LoVo (cell line): ENCODE measurements around the gene GUCA2A.

Experiments
- DNase-seq: peaks from one replicate; pipeline ENCODE4 v3.0.0-alpha.2; 2016; ENCODE audit warnings: low spot score

The GUCA2A gene

DNA sequence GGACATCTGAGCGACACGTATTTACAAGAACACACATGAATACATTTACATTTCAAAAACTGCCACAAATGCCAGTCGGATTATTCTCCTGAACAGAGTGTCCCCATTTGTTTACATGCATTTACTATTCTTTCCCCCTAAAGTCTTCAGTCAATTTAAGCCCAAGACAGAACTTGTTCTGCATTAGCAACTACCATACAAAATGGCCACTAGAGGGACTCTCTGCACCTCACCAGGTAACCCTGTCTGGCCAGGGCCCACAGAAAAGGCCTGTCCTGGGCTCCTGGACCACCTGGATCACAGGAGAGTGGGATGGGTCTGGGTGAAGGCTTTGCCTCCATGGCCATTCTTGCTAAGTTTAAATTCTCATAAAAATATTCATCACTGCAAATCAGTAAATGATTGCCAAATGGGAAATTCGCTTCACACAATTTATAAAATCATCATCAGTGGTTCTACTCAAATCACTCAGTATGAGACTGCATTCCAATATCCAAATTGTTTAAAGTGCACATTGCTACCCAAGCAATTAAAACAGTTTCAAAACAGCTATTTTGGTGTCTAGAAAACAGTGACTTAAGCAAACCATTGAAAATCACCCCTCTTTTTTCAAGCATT is 12.5 kb upstream of the GUCA2A start:
- peak; percentile 34 for DNase-seq

DNA sequence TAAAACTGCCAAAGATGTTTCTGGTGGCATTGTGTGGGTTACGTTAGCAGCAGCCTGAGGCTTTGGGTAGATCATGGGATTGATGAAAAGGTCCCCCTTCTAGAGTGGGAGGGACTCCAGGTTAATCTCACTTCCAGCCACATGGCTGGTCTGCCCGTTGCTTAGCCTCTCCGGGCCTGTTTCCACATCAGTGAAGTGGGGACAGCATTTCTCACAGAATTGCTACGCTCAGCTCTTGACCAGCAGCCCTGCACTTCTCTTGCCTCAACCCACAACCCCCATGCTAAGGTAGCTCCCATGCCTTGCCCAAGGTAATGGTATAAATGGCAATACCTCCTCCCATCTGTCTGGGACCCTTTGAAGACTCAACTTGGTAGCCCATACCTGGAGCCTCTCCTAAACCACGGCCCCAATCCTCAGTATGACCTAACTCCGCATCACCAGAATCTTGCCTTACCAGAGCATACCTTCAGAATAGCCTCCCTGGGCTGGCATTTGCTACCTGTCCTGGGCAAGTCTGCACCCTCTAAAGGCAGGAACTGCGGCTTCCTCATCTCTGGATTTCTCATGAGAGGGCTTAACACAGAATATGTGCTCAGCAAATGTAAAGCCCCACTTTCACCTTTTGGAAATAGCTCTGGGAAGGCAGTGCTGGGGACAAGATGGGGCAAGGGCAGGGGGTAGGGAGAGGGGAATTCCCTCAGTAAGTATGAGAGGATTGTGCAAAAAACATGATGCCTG is 10.9 kb upstream of the GUCA2A start:
- DNase-seq: no peak

DNA sequence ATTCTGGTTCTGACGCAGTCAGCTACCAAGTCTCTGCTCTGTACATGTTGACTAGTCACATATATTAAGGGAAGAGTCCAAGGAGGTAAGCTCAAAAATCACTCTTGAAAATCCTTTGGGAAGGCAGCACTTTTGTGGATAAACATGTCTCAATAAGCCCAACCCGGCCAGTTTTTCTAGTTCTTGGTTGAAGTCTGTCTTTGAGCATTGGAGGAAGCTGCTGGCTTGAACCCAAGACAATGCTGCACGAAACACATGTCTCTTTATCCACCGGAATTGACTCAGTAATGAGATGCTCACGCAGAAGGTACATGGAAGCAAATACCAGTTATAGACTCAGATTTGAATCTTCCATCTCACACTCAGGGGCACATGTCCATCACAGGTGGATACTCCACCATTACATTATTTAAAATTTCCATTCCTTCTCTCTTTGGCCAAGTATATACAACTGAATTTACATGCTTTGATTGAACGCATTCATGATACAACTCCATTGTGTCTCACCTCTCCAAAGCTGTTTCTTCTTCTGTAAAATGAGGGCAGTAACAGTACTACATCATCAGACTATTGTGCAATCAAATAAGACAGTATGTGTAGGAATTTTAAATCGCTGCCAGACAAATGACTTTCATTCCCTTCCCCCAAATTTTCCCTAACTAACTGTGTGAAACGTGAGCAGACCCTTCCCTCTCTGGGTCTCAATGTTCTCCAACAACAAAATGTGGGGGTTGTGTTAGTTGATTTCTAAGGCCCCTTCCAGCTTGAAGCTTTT is 9.6 kb upstream of the GUCA2A start:
- no peak for DNase-seq

DNA sequence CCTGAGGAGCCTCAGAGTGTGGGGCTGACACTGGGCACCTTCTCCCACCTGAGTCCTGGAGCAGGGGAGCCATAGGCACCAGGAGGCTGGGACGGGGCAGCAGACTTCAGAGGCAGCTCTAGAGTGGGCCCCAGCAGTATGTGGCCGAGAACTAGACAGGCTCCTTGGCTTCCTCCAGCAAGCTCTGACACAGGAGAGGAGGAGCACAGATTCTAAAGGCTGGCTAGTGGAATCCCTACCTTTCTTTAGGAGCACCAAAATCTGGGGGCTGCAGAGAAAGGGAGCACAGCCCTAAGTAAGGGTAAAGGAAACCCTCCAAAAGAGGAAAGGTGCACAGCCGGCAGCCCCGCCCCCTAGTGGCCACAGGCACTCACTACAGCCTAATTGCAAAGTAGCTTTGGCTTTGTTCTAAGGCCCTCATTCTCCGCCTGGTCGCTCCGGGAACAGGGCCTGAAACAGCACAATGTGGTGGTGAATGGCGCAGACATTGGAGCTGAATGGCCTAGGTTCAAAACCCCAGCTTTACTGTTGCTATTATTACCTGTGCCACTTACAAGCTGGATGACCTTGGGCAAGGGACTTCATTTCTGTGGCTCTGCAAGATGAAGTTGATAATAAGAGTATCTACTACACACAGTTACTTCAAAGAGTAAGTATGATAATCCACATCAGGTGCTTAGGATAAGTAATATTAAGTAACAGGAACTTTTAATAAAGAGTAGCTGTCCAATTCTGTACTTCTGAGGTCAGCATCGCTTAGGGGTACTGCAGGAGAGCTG is 8.8 kb upstream of the GUCA2A start:
- DNase-seq: peak; percentile 59

DNA sequence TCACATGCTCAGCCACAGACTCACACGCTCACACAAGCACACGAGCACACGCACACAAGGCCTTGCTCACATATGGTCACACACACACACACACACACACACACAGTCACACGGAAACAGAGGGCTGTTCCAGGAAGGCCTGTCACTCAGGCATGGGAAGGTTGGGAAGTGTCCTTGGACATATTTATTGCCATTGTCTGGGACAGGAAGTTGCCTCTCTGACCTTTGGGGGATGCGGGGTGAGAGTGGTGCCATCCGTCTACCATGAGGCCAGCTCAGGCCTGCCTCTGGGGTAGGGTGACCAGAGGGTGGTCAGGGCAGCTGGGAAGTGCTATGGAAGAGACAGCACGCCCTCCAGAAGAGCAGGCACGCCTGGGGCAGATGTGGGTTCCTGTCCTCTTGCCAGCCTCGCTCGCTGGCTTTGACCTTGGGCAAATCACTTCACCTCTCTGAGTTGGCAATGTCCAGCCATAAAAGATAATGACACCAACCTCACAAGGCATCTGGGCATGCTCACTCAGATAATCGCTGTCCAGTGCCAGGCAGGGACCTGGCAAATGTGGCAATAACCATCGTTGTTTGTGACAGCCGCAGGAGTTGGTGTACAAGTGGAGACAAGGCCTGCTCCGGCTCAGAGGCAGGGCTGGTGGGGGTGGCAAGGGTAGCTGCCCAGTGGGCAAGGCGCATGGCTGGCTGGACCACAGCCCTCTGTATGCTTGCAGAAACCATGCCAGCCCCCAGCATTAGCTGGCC is 8.0 kb upstream of the GUCA2A start:
- DNase-seq: no peak

DNA sequence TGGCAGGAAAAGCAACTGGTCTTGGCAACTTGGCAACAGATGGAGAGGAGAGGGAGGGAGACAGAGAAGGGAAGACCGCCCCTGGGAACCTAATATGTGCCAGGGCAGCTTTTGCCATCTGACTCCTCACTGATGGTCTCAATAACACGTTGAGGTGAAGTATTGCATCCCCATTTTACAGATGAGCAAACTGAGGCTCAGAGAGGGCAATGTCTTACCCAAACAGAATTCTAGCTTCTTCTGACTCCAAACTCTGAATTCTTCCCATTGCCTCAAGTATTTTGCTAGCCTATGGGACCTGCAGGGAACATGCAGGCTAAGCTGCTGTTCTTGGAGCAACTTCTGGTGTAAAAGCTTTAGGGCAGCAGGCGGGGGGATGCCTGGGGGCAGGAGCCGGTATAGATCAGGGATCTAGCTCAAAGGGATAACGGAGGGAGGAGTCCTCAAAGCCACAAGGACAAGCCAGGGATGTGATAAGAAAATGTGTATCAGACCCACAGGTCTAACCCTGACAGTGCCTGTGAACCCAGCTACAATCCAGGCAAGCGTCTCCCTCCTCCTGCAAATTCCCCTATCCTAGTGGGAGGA is 7.2 kb upstream of the GUCA2A start:
- no peak for DNase-seq

DNA sequence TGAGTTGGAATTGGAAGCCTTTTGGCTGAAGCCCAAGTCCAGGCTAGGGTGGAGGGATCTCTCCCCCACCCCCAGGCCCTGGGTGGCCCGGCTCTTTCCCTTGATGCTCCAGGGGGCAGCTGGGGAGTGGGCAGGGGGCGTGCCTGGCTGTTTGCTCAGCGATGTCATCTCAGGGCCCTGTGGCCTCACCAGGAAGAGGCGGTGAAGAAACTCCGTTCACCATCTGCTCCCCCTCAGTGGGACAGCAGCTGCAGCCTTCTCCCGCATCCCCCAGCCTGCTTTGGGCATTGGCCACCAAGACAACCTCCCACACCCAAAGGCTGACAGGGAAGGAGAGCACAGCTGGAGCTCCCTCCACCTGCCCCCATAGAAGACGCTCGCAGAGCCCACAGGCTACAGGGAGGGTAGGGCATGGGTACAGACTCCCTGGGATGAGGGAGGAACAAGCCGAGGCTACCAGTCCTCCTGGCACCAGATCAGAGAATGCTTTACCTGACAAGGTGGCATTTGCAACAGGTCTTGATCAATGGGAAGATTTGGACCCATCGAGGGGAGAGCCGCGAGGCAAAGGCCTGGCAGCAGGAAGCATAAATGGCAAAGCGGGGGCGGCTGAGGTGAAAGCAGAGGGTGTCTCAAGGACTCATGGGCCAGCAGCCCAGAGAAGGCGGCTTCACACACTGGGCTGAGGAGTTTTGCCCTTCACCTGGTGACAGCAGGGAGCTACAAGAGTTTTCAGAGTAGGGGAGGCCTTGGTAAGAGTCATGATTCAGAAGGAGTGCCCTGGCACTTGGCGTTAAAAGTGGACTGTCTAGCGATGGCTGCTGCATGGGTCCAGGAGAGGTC is 6.5 kb upstream of the GUCA2A start:
- no peak for DNase-seq

DNA sequence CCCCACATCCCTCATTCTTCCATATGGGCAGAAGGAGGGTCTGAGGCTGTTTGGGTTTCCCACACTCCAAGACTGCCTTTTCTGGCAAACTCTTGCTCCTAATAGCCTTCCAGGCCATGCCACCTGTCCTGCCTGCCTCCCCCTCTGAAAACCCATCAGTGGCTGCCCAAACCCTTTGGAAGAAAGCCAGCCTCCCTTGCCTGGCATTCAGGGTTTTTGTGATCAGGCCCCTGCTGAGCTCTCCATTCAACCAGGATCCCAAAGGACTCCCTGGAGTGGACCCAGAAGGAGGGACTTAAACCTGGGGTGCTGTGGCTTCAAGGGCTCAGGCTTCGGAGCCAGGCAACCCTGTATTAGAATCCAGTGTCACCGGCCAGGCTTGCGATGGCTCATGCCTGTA is 4.2 kb upstream of the GUCA2A start:
- no peak for DNase-seq

DNA sequence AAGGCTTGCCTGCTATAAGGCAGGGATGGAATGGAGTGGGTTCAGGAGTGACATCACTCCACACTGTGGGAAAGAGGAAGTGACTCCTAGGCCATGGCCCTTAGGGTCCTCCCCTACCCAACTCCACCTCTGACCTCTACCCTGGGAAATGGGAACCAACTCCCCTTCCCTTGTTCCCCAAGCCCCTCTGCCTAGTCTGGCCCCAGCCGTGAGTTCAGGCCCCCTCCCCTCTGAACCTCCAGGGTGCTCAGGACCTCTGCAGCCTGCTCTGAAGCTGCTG is 3.8 kb upstream of the GUCA2A start:
- no peak for DNase-seq

DNA sequence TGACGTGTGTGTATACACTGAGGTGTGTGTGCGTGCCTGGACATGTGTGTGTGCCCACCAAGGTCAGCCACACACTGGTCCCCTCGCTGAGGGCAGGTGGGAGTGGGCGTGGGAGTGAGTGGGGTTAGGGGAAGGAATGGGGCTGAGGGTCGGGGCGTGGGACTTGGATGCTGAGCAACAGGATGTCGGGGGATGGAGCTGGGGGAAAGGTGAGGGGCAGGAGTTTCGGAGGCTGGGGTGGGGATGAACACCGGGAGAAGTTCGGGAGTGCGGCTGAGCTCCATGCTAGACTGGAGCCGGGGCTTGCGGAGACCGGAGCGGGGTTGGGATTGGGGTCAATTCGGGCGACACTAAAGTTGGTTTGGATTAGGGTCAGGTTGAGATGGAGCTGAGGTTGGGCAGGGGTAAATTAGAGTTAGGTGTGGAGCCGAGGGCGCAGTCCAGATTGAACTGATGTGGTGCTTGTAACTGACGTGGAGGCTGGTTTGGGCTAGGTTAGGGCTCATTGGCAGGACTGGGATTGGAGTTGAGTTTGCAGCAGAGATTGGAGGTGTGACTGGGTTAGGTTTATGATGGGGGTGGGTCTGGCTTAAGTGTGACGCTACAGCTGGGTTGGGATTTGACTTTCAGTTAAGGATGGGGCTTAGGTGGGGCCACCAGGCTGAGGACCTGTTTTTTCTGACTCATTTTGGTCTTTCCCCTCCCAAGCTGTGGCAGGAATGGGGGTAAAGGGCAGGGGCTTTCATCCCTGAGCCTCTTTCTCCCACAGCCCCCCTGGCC is 3.3 kb upstream of the GUCA2A start:
- peak; percentile 57 for DNase-seq

DNA sequence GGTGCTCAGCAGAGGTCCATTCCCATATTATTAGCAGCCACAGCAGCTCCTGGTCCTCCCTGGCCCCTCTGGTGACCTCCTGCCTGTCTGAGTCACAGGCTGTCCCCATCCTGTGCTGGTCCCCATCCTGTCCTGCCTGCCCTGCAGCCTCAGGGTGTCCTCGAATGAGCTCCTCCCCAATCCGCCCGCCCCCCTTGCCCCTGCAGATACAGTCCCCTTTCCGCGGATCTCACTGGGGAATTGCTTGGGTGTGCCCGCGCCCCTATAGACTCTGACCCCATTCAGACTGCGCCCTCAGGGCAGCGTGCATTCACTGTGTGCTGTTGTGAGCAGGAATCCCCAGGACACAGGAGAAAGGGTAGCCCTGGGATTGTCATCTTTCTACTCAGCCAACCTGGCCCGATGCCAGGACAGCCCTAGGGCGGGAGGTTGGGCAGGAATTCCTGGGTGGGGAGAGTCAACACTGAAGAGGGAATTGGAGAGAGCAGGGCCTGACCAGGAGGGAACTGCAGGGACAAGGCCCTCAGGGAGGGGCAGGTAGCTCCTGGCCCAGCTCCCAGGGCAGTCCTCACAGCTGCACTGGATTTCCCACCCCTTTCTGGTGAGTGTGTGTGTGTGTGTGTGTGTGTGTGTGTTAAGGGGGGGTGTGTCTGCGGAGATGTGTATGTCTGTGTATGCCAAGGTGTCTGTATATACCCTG is 1.1 kb upstream of the GUCA2A start:
- DNase-seq: peak; percentile 95

DNA sequence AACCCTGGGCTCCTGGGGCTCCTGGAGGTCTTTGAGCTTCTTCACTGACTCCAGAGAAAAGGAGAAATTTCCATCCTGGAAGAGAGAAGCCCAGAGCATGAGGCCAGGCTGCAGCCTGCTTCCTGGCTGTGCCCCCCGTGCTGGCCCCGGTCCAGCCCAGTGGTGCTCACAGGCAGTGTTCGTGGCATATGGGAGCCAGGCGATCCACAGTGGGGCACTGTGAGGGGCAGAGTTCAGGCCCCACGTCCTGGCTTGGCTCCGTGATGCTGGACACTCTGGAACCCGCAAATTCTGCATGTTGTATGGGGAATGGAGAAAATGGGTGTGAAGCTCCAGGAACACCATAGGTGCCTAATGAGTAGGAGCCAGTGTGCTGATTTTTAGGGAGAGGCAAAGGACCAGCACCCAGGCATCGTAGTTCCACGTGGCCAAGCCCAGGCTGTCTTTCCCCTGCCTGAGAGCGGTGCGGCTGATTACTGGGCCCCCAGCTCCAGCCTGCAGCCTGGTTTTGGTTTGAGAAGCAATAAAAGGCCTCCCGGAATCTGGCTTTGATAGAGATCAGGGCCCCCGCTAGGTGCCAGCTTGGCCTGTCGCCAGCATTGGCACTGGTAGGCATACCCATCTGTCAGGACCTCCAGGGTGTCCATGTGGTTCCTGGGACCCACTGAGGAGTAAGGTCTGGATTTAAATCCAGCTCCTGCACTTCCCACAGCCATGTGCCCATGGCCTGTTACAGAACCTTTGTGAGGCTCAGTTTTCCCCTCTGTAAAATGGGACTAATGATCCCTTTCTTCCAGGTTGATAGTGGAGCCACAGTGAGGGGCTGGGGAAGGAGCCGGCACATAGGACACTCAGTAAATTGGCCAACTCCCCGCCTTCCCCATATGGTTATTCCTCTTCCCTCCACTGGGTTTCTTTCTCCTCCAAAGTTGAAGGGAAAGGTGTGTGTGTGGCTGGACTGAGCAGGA is 725 bp downstream of the GUCA2A start:
- DNase-seq: no peak

DNA sequence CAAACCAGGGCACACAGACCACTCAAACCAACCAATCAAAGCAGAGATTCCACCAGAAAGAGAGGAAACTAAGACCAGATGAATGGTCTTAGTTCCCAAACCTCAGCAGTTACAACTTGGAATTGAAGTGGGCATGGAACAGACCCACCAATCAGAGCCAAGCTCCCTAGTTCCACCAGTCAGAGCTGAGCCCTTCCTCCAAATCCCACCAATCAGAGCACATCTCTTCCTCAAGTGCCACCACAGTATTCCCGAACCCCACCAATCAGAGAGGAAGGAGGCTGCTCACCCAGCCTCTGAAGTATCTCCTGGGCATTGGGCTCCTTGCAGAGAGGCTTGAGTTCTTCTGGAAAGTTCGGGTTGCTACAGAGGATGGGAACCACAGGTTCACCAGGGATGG is 1.4 kb downstream of the GUCA2A start:
- DNase-seq: no peak

DNA sequence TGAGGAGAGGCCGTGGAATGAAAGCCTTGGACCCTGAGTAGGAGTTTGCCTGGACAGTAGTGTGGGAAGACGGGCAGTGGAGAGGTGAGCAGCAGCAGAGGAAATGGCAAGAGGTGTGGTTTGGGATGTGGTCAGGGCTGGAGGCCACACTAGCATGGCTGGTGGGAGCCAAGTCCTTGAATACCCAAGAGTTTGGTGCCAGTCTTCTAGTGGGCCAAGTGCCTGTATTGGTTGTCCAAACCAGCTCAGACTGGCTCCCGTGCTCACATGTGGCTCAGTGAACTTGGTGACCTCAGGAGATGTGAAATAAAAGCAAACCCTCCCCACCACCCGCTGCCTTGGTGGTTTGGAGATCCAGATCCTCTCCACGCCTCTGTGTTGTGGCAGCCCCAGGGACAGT is 2.4 kb downstream of the GUCA2A start:
- DNase-seq: no peak

DNA sequence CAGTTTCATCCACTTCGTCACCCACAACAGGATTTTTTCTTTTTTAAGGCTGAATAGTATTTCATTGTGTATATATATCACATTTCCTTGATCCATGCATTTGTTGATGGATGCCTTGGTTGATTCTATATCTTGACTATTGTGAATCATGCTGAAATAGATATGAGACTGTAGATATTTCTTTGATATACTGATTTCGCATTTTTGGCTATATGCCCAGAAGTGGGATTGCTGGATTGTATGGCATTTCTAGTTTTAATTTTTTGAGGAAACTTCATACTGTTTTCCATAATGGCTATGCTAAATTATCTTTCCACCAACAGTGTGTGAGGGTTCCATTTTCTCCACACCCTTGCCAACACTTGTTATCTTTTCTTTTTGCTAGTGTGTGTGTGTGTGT is 6.4 kb downstream of the GUCA2A start:
- DNase-seq: no peak

DNA sequence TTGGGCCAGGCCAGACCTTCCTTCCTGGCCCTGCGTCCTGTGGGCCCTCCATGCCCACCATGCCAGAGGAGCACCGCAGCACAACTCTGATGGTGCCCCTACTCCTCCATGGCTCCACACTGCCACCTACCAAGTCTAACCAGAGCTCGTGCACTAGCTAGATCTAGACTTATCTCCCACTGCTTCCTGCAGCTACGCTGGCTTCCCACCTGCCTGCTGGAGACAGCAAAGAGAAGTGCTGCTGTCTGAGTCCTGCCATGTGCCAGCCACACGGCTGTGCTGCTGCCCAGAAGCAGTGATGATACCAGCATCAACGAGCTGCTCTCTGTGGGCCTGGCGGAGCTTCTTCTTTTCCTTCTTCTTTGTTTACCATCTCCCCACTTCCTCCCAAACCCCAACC is 6.9 kb downstream of the GUCA2A start:
- DNase-seq: no peak

DNA sequence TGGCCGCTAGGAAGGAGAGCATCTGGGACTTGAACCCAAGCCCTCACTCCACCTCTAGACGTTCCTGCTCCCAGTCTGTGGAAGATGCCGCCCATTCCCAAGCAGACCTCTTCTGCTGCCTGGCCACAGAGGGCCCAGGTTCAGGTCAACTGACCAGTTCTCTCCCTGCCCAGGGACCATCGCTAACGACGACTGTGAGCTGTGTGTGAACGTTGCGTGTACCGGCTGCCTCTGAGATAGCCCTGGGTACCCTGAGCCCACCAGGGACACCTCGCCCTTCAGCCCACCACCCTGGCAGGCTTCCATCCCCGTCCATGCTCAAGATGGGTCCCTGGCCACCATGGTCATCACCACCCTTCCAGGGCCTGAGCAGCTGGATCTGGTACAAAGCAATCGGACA is 9.2 kb downstream of the GUCA2A start:
- no peak for DNase-seq

DNA sequence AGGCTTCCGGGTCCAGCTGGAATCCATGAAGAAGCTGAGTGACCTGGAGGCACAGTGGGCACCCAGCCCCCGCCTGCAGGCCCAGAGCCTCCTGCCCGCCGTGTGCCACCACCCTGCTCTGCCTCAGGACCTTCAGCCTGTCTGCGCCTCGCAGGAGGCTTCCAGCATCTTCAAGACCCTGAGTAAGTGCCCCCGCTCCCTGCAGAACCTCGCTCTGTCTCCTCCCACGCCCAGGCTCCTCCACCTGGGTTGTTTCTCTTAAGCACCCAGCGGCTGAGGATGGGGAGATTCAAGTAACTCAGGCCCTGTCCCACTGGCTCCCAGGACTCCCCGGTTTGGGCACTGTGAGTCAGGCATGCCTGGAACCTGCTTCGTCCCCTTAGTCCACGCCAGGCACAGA is 9.9 kb downstream of the GUCA2A start:
- no peak for DNase-seq
